HepG2 (cell line): Measurements from ENCODE around the gene BAIAP3. TPM values are rescaled to one million over a fixed set of nuclear protein-coding genes. Genes with fewer than 3 reads are reported as not detected.

Source experiments
- ATAC-seq: fragments of 200-7000 bp; cut with Tn5 transposase; 3 replicates; pipeline ENCODE4 v1.9.1; 2020; ENCODE audit warnings: mild to moderate bottlenecking, moderate library complexity
- BruUV-seq: library from RNA; stranded (reverse); fragments of 400-500 nt; replicated peaks from 2 replicates; lab custom pipeline; 2021; lab: Mats Ljungman, UMichigan
- CTCF ChIA-PET: fragments of 300-600 bp; formaldehyde crosslinking; extraction: SDS; loops from one replicate; lab custom pipeline; 2021; ENCODE audit warnings: low total read pairs, inconsistent platforms, low intra/inter-chr PET ratio; lab: Yijun Ruan, JAX
- POLR2A ChIA-PET: fragments of 350-600 bp; sonication (Branson Sonifier 250); formaldehyde crosslinking; loops from one replicate; lab custom pipeline; 2020; ENCODE audit warnings: antibody characterized with exemption, inconsistent platforms; lab: Yijun Ruan, JAX
- DNase-seq: peaks from one replicate; pipeline ENCODE4 v3.0.0-alpha.2; 2015; ENCODE audit warnings: low spot score
- FAIRE-seq: peaks from 3 replicates; lab custom pipeline; 2011; peaks lifted over from hg19 to GRCh38; lab: Jason Lieb, UNC
- H2AFZ ChIP-seq: one replicate; pipeline ENCODE4 v1.6.1; 2011; ENCODE audit warnings: low read length, inconsistent platforms
- H3K27ac ChIP-seq: fragments of 300-600 bp; 3 replicates; pipeline ENCODE4 v1.8.0; 2011; ENCODE audit warnings: mixed run types, mild to moderate bottlenecking, mixed read lengths, low read length, inconsistent platforms; ENCODE audit not compliant: insufficient read depth; ENCODE audit errors: extremely low read length
- H3K27me3 ChIP-seq, 2 experiments: fragments of 200-600 bp in 1 of 2; 2 replicates in 1 of 2; 3 replicates in 1 of 2; pipeline versions ENCODE4 v1.6.0 to v1.8.0; 2011; ENCODE audit warnings: low read length in 2 of 2, mild to moderate bottlenecking in 2 of 2, moderate library complexity in 2 of 2, inconsistent platforms in 1 of 2; ENCODE audit not compliant: insufficient read depth in 2 of 2, control insufficient read depth in 1 of 2
- H3K36me3 ChIP-seq, 2 experiments: fragments of 200-600 bp in 1 of 2; replicated peaks in 1 of 2; 2 replicates in 1 of 2; 3 replicates in 1 of 2; pipeline versions ENCODE4 v1.5.1 to v1.8.0; 2011; ENCODE audit warnings: low read length in 2 of 2, inconsistent platforms in 1 of 2; ENCODE audit not compliant: insufficient read depth in 2 of 2, control insufficient read depth in 1 of 2
- H3K4me1 ChIP-seq: 2 replicates; pipeline ENCODE4 v1.5.1; 2012; ENCODE audit warnings: low read length, inconsistent platforms; ENCODE audit not compliant: insufficient read depth
- H3K4me2 ChIP-seq: 2 replicates; pipeline ENCODE4 v1.6.0; 2011; ENCODE audit warnings: low read depth, low read length, inconsistent platforms
- H3K4me3 ChIP-seq, 3 experiments: fragments of 200-600 bp in 1 of 3; sonication (generic), shearing (Covaris generic) in 1 of 3; replicated peaks in 1 of 3; 2 replicates each; pipeline ENCODE4 v1.5.1; 2011 to 2016; ENCODE audit warnings: low read length in 3 of 3, inconsistent platforms in 2 of 3, low read depth in 2 of 3, mild to moderate bottlenecking in 2 of 3, control low read depth in 1 of 3, mixed read lengths in 1 of 3; ENCODE audit not compliant: insufficient read depth in 1 of 3
- H3K79me2 ChIP-seq: one replicate; pipeline ENCODE4 v1.6.1; 2011; ENCODE audit warnings: low read length, inconsistent platforms; ENCODE audit not compliant: insufficient read depth
- H3K9ac ChIP-seq: 2 replicates; pipeline ENCODE4 v1.6.0; 2011; ENCODE audit warnings: mild to moderate bottlenecking, low read depth, low read length, inconsistent platforms; ENCODE audit not compliant: insufficient read depth
- H3K9me3 ChIP-seq: 2 replicates; pipeline ENCODE4 v1.5.1; 2012; ENCODE audit warnings: mild to moderate bottlenecking, low read length
- H4K20me1 ChIP-seq: 2 replicates; pipeline ENCODE4 v1.6.0; 2011; ENCODE audit warnings: inconsistent platforms, mild to moderate bottlenecking, low read length, moderate library complexity; ENCODE audit not compliant: insufficient read depth
- ATF7 ChIP-seq, 2 experiments: fragments of 450-650 bp in 1 of 2; sonication (generic) in 1 of 2; formaldehyde crosslinking in 1 of 2; IDR thresholded peaks; 2 replicates each; pipeline versions ENCODE4 v1.4.0 to v1.6.1; 2016 to 2020; ENCODE audit warnings: antibody characterized with exemption in 1 of 2, mild to moderate bottlenecking in 1 of 2, missing genetic modification reagents in 1 of 2
- ERF ChIP-seq: IDR thresholded peaks from 2 replicates; pipeline ENCODE4 v1.6.1; 2018; ENCODE audit warnings: missing biosample characterization, missing genetic modification reagents
- HMG20B ChIP-seq: conservative IDR thresholded peaks from 2 replicates; pipeline ENCODE4 v1.6.1; 2016; ENCODE audit warnings: missing genetic modification reagents, missing compliant biosample characterization
- KLF16 ChIP-seq, 2 experiments: sonication (generic) in 1 of 2; formaldehyde crosslinking in 1 of 2; IDR thresholded peaks; 2 replicates each; pipeline versions ENCODE4 v1.6.1 to v1.8.0; 2016 to 2023; ENCODE audit warnings: missing genetic modification reagents in 2 of 2, missing compliant biosample characterization in 1 of 2
- SP2 ChIP-seq: sonication (generic); formaldehyde crosslinking; IDR thresholded peaks from 2 replicates; pipeline ENCODE4 v1.5.1; 2020; ENCODE audit warnings: mild to moderate bottlenecking, missing genetic modification reagents
- WGBS: methylation state at CpG from one replicate; pipeline ENCODE4 v1.1.6; 2017; ENCODE audit warnings: low lambda C conversion rate; 5-methylcytosine and 5-hydroxymethylcytosine counted together
- in situ Hi-C: cut with HindIII; loops from 2 replicates; pipeline ENCODE4 v1.10.0; 2017; ENCODE audit warnings: low pct_unique_long_range_greater_than_20kb; ENCODE audit not compliant: extremely low pct_ligation_motif_present
- intact Hi-C: fragments of 100-400 bp; cut with micrococcal nuclease; formaldehyde crosslinking; loops from one replicate; pipeline ENCODE4 v1.10.0; 2022; ENCODE audit not compliant: unreplicated experiment
- polyA plus RNA-seq, 8 experiments: library from polyadenylated mRNA; depleted of rRNA in 3 of 8; stranded (reverse) in 7 of 8; unstranded in 1 of 8; fragments of >200 nt; fragmentation: Illumina TruSeq in 4 of 8; extraction: Trizol in 4 of 8; gene quantifications; 2 replicates each; pipeline versions ENCODE4 v1.2.1 to v1.2.3, GENCODE V29; 2011 to 2016; ENCODE audit warnings: low read depth in 4 of 8, missing spikeins in 1 of 8, mixed read lengths in 1 of 8; ENCODE audit not compliant: insufficient read depth in 1 of 8
- total RNA-seq, 5 experiments: library from RNA; depleted of rRNA; stranded (reverse); fragments of >200 nt; fragmentation: Illumina TruSeq; extraction: Trizol; gene quantifications; 2 replicates each; pipeline ENCODE4 v1.2.3, GENCODE V29; 2016; ENCODE audit warnings: low read depth in 1 of 5
- TF ChIP-seq, protein P1 (sequence below): sonication (generic); formaldehyde crosslinking; IDR thresholded peaks from 2 replicates; pipeline ENCODE4 v1.4.0; 2020; ENCODE audit warnings: mild to moderate bottlenecking, missing genetic modification reagents
- TF ChIP-seq, protein P2 (sequence below): sonication (generic); formaldehyde crosslinking; IDR thresholded peaks from 2 replicates; pipeline ENCODE4 v1.5.0; 2020; ENCODE audit warnings: mild to moderate bottlenecking, missing genetic modification reagents, moderate library complexity

The BAIAP3 gene
- total and polyA plus RNA-seq, 2 of the 13 experiments (the other 11 are each of a cell fraction or from before 2014, with no cell fraction given): 3.2 to 5.7 TPM

DNA sequence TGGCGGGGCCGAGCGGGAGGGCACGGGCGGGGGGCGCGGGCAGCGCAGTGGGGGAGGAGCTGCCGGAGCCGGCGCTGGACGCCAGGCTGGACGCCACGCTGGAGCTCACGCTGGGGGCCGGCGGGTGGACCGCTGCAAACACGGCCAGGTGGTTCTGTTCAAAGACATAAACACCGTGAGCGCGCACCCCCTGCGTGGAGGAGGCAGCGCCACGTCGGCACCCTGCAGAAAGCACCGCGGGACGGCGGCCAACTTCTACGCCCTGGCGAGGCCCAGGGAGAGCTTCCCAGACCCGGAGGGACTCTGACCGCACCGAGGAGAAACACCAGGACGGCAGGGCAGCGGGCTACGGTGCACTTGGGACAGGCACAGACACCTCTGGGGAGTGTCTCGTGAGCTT is 51.8 kb downstream of the BAIAP3 start:
- CTCF ChIA-PET: no interaction called here
- no peak overlapping the region for H3K9ac ChIP-seq

More for the DNA sequence above, 51.8 kb downstream of the BAIAP3 start:
- no peaks in the 10 kb centered on the region for H3K79me2 ChIP-seq
- no peaks in the 10 kb centered on the region for H3K9me3 ChIP-seq
- H2AFZ ChIP-seq: no peak overlapping the region
- BruUV-seq: no TSS peak
- FAIRE-seq (no peak), ATAC-seq (no peak), DNase-seq (no peak)
- intact Hi-C loops: no loop called here
- no peaks in the 10 kb centered on the region for H4K20me1 ChIP-seq
- TF ChIP-seq, protein P1, sequence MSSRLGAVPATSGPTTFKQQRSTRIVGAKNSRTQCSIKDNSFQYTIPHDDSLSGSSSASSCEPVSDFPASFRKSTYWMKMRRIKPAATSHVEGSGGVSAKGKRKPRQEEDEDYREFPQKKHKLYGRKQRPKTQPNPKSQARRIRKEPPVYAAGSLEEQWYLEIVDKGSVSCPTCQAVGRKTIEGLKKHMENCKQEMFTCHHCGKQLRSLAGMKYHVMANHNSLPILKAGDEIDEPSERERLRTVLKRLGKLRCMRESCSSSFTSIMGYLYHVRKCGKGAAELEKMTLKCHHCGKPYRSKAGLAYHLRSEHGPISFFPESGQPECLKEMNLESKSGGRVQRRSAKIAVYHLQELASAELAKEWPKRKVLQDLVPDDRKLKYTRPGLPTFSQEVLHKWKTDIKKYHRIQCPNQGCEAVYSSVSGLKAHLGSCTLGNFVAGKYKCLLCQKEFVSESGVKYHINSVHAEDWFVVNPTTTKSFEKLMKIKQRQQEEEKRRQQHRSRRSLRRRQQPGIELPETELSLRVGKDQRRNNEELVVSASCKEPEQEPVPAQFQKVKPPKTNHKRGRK (CRISPR knock-in tag): no peak
- no peak for TF ChIP-seq ERF (CRISPR knock-in tag)
- TF ChIP-seq, protein P2, sequence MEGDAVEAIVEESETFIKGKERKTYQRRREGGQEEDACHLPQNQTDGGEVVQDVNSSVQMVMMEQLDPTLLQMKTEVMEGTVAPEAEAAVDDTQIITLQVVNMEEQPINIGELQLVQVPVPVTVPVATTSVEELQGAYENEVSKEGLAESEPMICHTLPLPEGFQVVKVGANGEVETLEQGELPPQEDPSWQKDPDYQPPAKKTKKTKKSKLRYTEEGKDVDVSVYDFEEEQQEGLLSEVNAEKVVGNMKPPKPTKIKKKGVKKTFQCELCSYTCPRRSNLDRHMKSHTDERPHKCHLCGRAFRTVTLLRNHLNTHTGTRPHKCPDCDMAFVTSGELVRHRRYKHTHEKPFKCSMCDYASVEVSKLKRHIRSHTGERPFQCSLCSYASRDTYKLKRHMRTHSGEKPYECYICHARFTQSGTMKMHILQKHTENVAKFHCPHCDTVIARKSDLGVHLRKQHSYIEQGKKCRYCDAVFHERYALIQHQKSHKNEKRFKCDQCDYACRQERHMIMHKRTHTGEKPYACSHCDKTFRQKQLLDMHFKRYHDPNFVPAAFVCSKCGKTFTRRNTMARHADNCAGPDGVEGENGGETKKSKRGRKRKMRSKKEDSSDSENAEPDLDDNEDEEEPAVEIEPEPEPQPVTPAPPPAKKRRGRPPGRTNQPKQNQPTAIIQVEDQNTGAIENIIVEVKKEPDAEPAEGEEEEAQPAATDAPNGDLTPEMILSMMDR (CRISPR knock-in tag): no peak
- no peak for TF ChIP-seq ATF7 (IDR thresholded peaks at IDR 0.05)
- no peak for TF ChIP-seq ATF7 (CRISPR knock-in tag; IDR thresholded peaks at IDR 0.05)
- no peak for TF ChIP-seq KLF16 (CRISPR knock-in tag; IDR thresholded peaks at IDR 0.05)
- TF ChIP-seq SP2 (CRISPR knock-in tag): no peak
- no peak for TF ChIP-seq HMG20B (CRISPR knock-in tag)
- POLR2A ChIA-PET: no interaction called here
- peaks cover 2% of the 10 kb centered on the region for H3K4me1 ChIP-seq
- in situ Hi-C loops: no loop called here
- peaks cover 0 to 7% of the 10 kb centered on the region in 2 experiments; a peak in 2 of 5 replicates for H3K36me3 ChIP-seq
- H3K4me2 ChIP-seq: no peak overlapping the region
- no peak overlapping the region for H3K4me3 ChIP-seq
- no peaks in the 10 kb centered on the region for H3K27me3 ChIP-seq
- H3K27ac ChIP-seq: no peak overlapping the region
- WGBS: 97% methylated on average over 27 of the region's 39 CpGs
